Colonic mucosa (tissue), 4 donors: ENCODE data around the gene NUDC. TPM values are rescaled to one million over a fixed set of nuclear protein-coding genes. Genes with fewer than 3 reads are reported as not detected.

ENCODE experiments used
- DNase-seq: peaks from one replicate; pipeline ENCODE4 v3.0.0-alpha.2; 2020
- H3K27ac ChIP-seq: fragments of 200-600 bp; one replicate; pipeline ENCODE4 v1.8.0; 2021
- H3K27me3 ChIP-seq: fragments of 200-600 bp; one replicate; pipeline ENCODE4 v1.8.0; 2021
- H3K36me3 ChIP-seq: fragments of 200-600 bp; one replicate; pipeline ENCODE4 v1.8.0; 2021
- H3K4me1 ChIP-seq: fragments of 200-600 bp; one replicate; pipeline ENCODE4 v1.8.0; 2021; ENCODE audit warnings: mild to moderate bottlenecking
- H3K4me3 ChIP-seq: fragments of 200-600 bp; one replicate; pipeline ENCODE4 v1.8.0; 2021
- H3K9ac ChIP-seq, 2 donors: one replicate each; pipeline ENCODE4 v1.7.0; 2013; ENCODE audit warnings: control low read depth in 2 of 2, low read depth in 2 of 2, low read length in 2 of 2
- H3K9me3 ChIP-seq: fragments of 200-600 bp; one replicate; pipeline ENCODE4 v1.8.0; 2021
- intact Hi-C: fragments of 100-400 bp; cut with DNase I; formaldehyde crosslinking; loops from one replicate; pipeline ENCODE4 v1.14.1; 2022
- total RNA-seq, 2 donors: library from RNA; stranded (reverse); fragmentation: NEBNext Ultra II Directional in 1 of 2; extraction: Animal tissue kit (Norgen Biotek cat#: 25700) in 1 of 2; gene quantifications; one replicate each; pipeline ENCODE4 v1.2.1, GENCODE V29; 2021
- TF ChIP-seq, protein P1 (sequence below): fragments of 200-600 bp; IDR thresholded peaks from one replicate; pipeline ENCODE4 v1.8.0; 2022; ENCODE audit warnings: antibody characterized with exemption, mild to moderate bottlenecking
- donor health status: healthy.
- donor health status: DM: no; HTN: no; CAD: no.
- donor health status: DM: no; HTN: no; CAD: no.

The NUDC gene
- total RNA-seq, 2 donors from 2014 or later, result 37.9 to 92.5 TPM

DNA sequence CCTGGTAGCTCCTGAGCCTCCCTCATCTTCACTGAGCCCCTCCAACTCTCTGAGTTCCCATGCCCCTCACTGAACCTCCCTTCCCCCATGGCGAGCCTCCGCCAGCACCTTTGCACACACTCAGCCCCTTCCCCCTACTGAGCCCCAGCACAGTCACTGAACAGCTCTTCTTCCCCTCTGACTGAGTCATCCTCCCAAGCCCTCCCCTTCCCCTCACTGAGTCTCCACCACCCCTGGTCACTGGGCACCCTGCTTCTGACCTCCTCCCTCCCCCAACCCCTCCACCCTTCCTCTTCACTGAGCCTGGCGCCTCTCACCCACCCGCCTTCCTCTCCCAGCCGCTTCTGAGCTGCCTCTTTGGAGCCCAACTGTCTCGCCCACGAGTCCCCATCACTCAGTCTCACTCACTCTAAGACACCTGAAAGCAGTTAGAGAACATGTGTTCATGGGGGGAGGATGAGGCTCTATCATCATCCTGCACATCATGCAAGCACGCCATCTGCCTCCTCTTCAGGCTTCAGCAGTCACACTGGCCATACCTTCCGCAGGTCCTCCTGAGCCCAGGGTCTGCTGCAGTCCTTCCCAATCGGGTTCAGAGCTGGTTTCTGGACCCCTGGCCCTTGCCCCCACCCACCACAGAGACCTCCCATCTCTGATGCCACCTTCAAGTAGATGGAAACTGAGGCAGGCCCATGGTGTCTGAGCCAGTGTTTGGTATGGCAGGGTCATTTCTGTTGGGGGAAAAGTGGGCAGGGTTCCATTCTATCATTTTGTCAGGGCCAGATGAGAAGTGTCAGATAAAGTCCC, 70.0 kb downstream of the NUDC start:
- intact Hi-C loops, result no loop called here
- no peaks in the 10 kb centered on the region for H3K36me3 ChIP-seq
- H3K4me1 ChIP-seq, result peaks cover 4% of the 10 kb centered on the region
- H3K27me3 ChIP-seq, result peaks cover 40% of the 10 kb centered on the region
- TF ChIP-seq, protein P1, sequence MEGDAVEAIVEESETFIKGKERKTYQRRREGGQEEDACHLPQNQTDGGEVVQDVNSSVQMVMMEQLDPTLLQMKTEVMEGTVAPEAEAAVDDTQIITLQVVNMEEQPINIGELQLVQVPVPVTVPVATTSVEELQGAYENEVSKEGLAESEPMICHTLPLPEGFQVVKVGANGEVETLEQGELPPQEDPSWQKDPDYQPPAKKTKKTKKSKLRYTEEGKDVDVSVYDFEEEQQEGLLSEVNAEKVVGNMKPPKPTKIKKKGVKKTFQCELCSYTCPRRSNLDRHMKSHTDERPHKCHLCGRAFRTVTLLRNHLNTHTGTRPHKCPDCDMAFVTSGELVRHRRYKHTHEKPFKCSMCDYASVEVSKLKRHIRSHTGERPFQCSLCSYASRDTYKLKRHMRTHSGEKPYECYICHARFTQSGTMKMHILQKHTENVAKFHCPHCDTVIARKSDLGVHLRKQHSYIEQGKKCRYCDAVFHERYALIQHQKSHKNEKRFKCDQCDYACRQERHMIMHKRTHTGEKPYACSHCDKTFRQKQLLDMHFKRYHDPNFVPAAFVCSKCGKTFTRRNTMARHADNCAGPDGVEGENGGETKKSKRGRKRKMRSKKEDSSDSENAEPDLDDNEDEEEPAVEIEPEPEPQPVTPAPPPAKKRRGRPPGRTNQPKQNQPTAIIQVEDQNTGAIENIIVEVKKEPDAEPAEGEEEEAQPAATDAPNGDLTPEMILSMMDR, result no peak
- no peaks in the 10 kb centered on the region for H3K9me3 ChIP-seq
- H3K9ac ChIP-seq, result no peak overlapping the region
- H3K27ac ChIP-seq, result no peak overlapping the region
- DNase-seq, result no peak
- H3K4me3 ChIP-seq, result no peak overlapping the region

DNA sequence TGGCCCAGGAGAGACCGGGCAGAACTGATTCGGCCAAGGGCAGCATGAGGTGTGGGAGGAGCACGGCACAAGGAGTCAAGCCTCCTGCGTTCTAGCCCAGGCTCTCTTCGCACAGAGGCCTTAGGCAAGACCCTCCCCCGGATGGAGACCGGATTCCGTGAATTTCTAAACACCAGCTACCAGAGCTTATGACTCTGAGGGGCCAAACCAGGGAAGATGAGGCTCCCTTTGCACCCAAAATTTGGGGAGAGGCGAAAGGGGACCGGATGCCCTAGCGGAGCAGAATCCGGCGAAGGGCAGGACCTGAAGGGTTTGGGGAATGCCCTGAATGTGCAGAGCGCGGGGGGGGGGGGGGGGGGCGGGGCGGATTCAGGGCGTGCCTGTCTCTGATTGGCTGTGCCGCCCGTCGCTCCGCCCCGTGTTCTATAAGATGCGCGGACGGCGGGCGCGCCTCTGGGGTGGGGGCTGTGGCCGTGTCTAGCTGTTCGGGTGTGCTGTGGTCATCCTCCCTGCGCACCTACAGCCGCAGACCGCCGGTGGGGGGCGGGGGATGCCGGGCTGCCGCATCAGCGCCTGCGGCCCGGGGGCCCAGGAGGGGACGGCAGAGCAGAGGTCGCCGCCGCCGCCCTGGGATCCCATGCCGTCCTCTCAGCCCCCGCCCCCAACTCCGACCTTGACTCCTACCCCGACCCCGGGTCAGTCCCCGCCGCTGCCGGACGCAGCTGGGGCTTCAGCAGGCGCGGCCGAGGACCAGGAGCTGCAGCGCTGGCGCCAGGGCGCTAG, 71.9 kb downstream of the NUDC start, which contains the start of gene TRNP1:
Gene TRNP1 (plus strand): TSS at position 456 of the 783 bp plus-strand sequence. CDS start 95 bp downstream, at position 551.
- Histone ChIP-seq H3K4me3 (peak within 1 kb of the TSS; percentile 57), H3K27me3 (peaks cover 44% of the 10 kb centered on the region), H3K36me3 (no peaks in the 10 kb centered on the region), H3K27ac (no peak within 1 kb of the TSS), H3K9ac (peak within 1 kb of the TSS in 1 of 2 donors; percentile 56), H3K9me3 (no peaks in the 10 kb centered on the region), H3K4me1 (peaks cover 4% of the 10 kb centered on the region)
- peak; percentile 73 for DNase-seq
- intact Hi-C loops, result no loop called here
- TF ChIP-seq, protein P1, result no peak

DNA sequence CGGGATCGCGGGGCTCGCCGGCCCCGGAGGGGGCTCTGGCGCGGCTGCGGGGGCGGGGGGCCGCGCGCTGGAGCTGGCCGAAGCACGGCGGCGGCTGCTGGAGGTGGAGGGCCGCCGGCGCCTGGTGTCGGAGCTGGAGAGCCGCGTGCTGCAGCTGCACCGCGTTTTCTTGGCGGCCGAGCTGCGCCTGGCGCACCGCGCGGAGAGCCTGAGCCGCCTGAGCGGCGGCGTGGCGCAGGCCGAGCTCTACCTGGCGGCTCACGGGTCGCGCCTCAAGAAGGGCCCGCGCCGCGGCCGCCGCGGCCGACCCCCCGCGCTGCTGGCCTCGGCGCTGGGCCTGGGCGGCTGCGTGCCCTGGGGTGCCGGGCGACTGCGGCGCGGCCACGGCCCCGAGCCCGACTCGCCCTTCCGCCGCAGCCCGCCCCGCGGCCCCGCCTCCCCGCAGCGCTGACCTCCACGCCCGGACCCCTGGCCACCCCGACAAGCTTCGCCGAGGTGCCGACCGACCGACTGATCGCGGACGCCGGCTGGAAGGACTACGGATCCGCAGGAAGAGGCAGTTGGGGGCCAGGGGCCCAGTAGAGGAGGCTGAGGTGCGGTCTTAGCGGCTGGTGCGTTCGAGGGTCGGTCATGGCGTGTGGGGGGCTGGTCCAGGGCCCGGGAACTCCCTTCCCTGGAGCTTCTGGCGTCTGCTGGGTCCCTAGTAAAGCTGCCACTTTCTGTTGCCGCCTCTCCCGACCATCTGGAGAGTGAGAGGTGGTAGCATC, 72.7 kb downstream of the NUDC start:
- Histone ChIP-seq H3K9ac (peak overlapping the region in 1 of 2 donors; percentile 56), H3K36me3 (no peaks in the 10 kb centered on the region), H3K27ac (no peak overlapping the region), H3K27me3 (peaks cover 44% of the 10 kb centered on the region), H3K4me3 (peak overlapping the region; percentile 57), H3K4me1 (peaks cover 4% of the 10 kb centered on the region), H3K9me3 (no peaks in the 10 kb centered on the region)
- DNase-seq, result no peak
- intact Hi-C loops, result no loop called here
- TF ChIP-seq, protein P1, result no peak

- intact Hi-C loops, result loop anchor here (5.0 kb wide), 1 partner anchor 42 kb away; no protein-coding TSS in a partner anchor
- TF ChIP-seq, protein P1, result no peak
- H3K9ac ChIP-seq, result no peak overlapping the region
These were observed 73.4 kb downstream of the NUDC start for GRCh38 chr1:26994787-26995517.

More at GRCh38 chr1:26994787-26995517, 73.4 kb downstream of the NUDC start:
- DNase-seq, result no peak
- Histone ChIP-seq H3K27ac (no peak overlapping the region), H3K36me3 (no peaks in the 10 kb centered on the region), H3K27me3 (peaks cover 44% of the 10 kb centered on the region), H3K4me1 (peaks cover 4% of the 10 kb centered on the region), H3K4me3 (peak overlapping the region; percentile 25), H3K9me3 (no peaks in the 10 kb centered on the region)
